HG03460 (cell line): ENCODE data around the gene SMARCA4.

Source experiments
- ATAC-seq: cut with Tn5 transposase; IDR thresholded peaks from one replicate; pipeline ENCODE4 v1.9.1; 2021; ENCODE audit not compliant: unreplicated experiment

Gene SMARCA4

GRCh38 chr19:10960314-10961072, at the start of gene SMARCA4:
SMARCA4 (plus strand) TSS chr19:10961030; CDS start chr19:10984152, 23,122 bp downstream.
- ATAC-seq, result peak; percentile 71

GRCh38 chr19:10911579-10912363, 49.1 kb upstream of the SMARCA4 start:
- no peak for ATAC-seq

GRCh38 chr19:10912619-10913018, 48.2 kb upstream of the SMARCA4 start:
- no peak for ATAC-seq

GRCh38 chr19:10913716-10914340, 47.0 kb upstream of the SMARCA4 start:
- no peak for ATAC-seq

GRCh38 chr19:10915130-10916091, 45.4 kb upstream of the SMARCA4 start:
- no peak for ATAC-seq

- no peak for ATAC-seq
Measured at GRCh38 chr19:10916602-10917001, 44.2 kb upstream of the SMARCA4 start.

GRCh38 chr19:10918359-10918758, 42.5 kb upstream of the SMARCA4 start:
- ATAC-seq, result no peak

GRCh38 chr19:10919352-10920287, 41.2 kb upstream of the SMARCA4 start:
- ATAC-seq, result no peak

GRCh38 chr19:10920288-10920655, 40.6 kb upstream of the SMARCA4 start:
- no peak for ATAC-seq

GRCh38 chr19:10920781-10921180, 40.0 kb upstream of the SMARCA4 start:
- no peak for ATAC-seq

GRCh38 chr19:10921199-10921909, 39.5 kb upstream of the SMARCA4 start:
- ATAC-seq, result no peak

- no peak for ATAC-seq
Measured at GRCh38 chr19:10921910-10922637, 38.8 kb upstream of the SMARCA4 start.

GRCh38 chr19:10922638-10923014, 38.2 kb upstream of the SMARCA4 start:
- no peak for ATAC-seq

- no peak for ATAC-seq
Measured at GRCh38 chr19:10923260-10924112, 37.3 kb upstream of the SMARCA4 start.

- no peak for ATAC-seq
Measured at GRCh38 chr19:10924597-10924996, 36.2 kb upstream of the SMARCA4 start.

- ATAC-seq, result no peak
Measured at GRCh38 chr19:10927730-10928562, 32.9 kb upstream of the SMARCA4 start.
